HepG2 (cell line): ENCODE data around the gene EPM2AIP1. TPM values are rescaled to one million over a fixed set of nuclear protein-coding genes. Genes with fewer than 3 reads are reported as not detected.

Experiments used
- ATAC-seq: fragments of 200-7000 bp; cut with Tn5 transposase; 3 replicates; pipeline ENCODE4 v1.9.1; 2020; ENCODE audit warnings: mild to moderate bottlenecking, moderate library complexity
- BruUV-seq: library from RNA; stranded (reverse); fragments of 400-500 nt; replicated peaks from 2 replicates; lab custom pipeline; 2021; lab: Mats Ljungman, UMichigan
- CTCF ChIA-PET: fragments of 300-600 bp; formaldehyde crosslinking; extraction: SDS; loops from one replicate; lab custom pipeline; 2021; ENCODE audit warnings: low total read pairs, inconsistent platforms, low intra/inter-chr PET ratio; lab: Yijun Ruan, JAX
- POLR2A ChIA-PET: fragments of 350-600 bp; sonication (Branson Sonifier 250); formaldehyde crosslinking; loops from one replicate; lab custom pipeline; 2020; ENCODE audit warnings: antibody characterized with exemption, inconsistent platforms; lab: Yijun Ruan, JAX
- DNase-seq: peaks from one replicate; pipeline ENCODE4 v3.0.0-alpha.2; 2015; ENCODE audit warnings: low spot score
- FAIRE-seq: peaks from 3 replicates; lab custom pipeline; 2011; peaks lifted over from hg19 to GRCh38; lab: Jason Lieb, UNC
- H2AFZ ChIP-seq: one replicate; pipeline ENCODE4 v1.6.1; 2011; ENCODE audit warnings: low read length, inconsistent platforms
- H3K27ac ChIP-seq: fragments of 300-600 bp; 3 replicates; pipeline ENCODE4 v1.8.0; 2011; ENCODE audit warnings: mixed run types, mild to moderate bottlenecking, mixed read lengths, low read length, inconsistent platforms; ENCODE audit not compliant: insufficient read depth; ENCODE audit errors: extremely low read length
- H3K27me3 ChIP-seq, 2 experiments: fragments of 200-600 bp in 1 of 2; 2 replicates in 1 of 2; 3 replicates in 1 of 2; pipeline versions ENCODE4 v1.6.0 to v1.8.0; 2011; ENCODE audit warnings: low read length in 2 of 2, mild to moderate bottlenecking in 2 of 2, moderate library complexity in 2 of 2, inconsistent platforms in 1 of 2; ENCODE audit not compliant: insufficient read depth in 2 of 2, control insufficient read depth in 1 of 2
- H3K36me3 ChIP-seq, 2 experiments: fragments of 200-600 bp in 1 of 2; replicated peaks in 1 of 2; 2 replicates in 1 of 2; 3 replicates in 1 of 2; pipeline versions ENCODE4 v1.5.1 to v1.8.0; 2011; ENCODE audit warnings: low read length in 2 of 2, inconsistent platforms in 1 of 2; ENCODE audit not compliant: insufficient read depth in 2 of 2, control insufficient read depth in 1 of 2
- H3K4me1 ChIP-seq: 2 replicates; pipeline ENCODE4 v1.5.1; 2012; ENCODE audit warnings: low read length, inconsistent platforms; ENCODE audit not compliant: insufficient read depth
- H3K4me2 ChIP-seq: 2 replicates; pipeline ENCODE4 v1.6.0; 2011; ENCODE audit warnings: low read depth, low read length, inconsistent platforms
- H3K4me3 ChIP-seq, 3 experiments: fragments of 200-600 bp in 1 of 3; sonication (generic), shearing (Covaris generic) in 1 of 3; replicated peaks in 1 of 3; 2 replicates each; pipeline ENCODE4 v1.5.1; 2011 to 2016; ENCODE audit warnings: low read length in 3 of 3, inconsistent platforms in 2 of 3, low read depth in 2 of 3, mild to moderate bottlenecking in 2 of 3, control low read depth in 1 of 3, mixed read lengths in 1 of 3; ENCODE audit not compliant: insufficient read depth in 1 of 3
- H3K79me2 ChIP-seq: one replicate; pipeline ENCODE4 v1.6.1; 2011; ENCODE audit warnings: low read length, inconsistent platforms; ENCODE audit not compliant: insufficient read depth
- H3K9ac ChIP-seq: 2 replicates; pipeline ENCODE4 v1.6.0; 2011; ENCODE audit warnings: mild to moderate bottlenecking, low read depth, low read length, inconsistent platforms; ENCODE audit not compliant: insufficient read depth
- H3K9me3 ChIP-seq: 2 replicates; pipeline ENCODE4 v1.5.1; 2012; ENCODE audit warnings: mild to moderate bottlenecking, low read length
- H4K20me1 ChIP-seq: 2 replicates; pipeline ENCODE4 v1.6.0; 2011; ENCODE audit warnings: inconsistent platforms, mild to moderate bottlenecking, low read length, moderate library complexity; ENCODE audit not compliant: insufficient read depth
- CEBPB ChIP-seq: IDR thresholded peaks from 2 replicates; pipeline ENCODE4 v1.6.1; 2011; ENCODE audit warnings: low read depth, low read length, improper control_type of control experiment, borderline replicate concordance
- FOXA1 ChIP-seq, 2 experiments: fragments of 450-650 bp in 1 of 2; sonication (generic) in 1 of 2; formaldehyde crosslinking in 1 of 2; IDR thresholded peaks; 2 replicates each; pipeline versions ENCODE4 v1.4.0 to v1.6.1; 2016 to 2020; ENCODE audit warnings: missing genetic modification reagents in 1 of 2
- GABPB1 ChIP-seq: IDR thresholded peaks from 2 replicates; pipeline ENCODE4 v1.6.1; 2016; ENCODE audit warnings: mild to moderate bottlenecking, missing genetic modification reagents, moderate library complexity, missing compliant biosample characterization
- HES4 ChIP-seq: sonication (generic); formaldehyde crosslinking; IDR thresholded peaks from 2 replicates; pipeline ENCODE4 v1.9.0; 2021; ENCODE audit warnings: mild to moderate bottlenecking, missing genetic modification reagents, borderline replicate concordance
- HOXA5 ChIP-seq: sonication (generic); formaldehyde crosslinking; IDR thresholded peaks from 2 replicates; pipeline ENCODE4 v1.4.0; 2020; ENCODE audit warnings: missing genetic modification reagents
- PCBP2 ChIP-seq: fragments of 200-400 bp; formaldehyde crosslinking; optimal IDR thresholded peaks from 2 replicates; pipeline ENCODE3; 2018; ENCODE audit warnings: low read length, low read depth; ENCODE audit not compliant: poor library complexity, severe bottlenecking
- RFXANK ChIP-seq: IDR thresholded peaks from 2 replicates; pipeline ENCODE4 v1.6.1; 2016
- RFXAP ChIP-seq: sonication (generic); formaldehyde crosslinking; IDR thresholded peaks from 2 replicates; pipeline ENCODE4 v1.4.0; 2020; ENCODE audit warnings: missing genetic modification reagents, borderline replicate concordance
- SNRNP70 ChIP-seq: fragments of 200-400 bp; formaldehyde crosslinking; IDR thresholded peaks from 2 replicates; pipeline ENCODE4 v1.6.1; 2017; ENCODE audit warnings: mild to moderate bottlenecking, low read depth, low read length, moderate library complexity
- TEAD3 ChIP-seq: optimal IDR thresholded peaks from 2 replicates; pipeline ENCODE3; 2016; ENCODE audit warnings: borderline replicate concordance
- ZNF205 ChIP-seq: IDR thresholded peaks from 2 replicates; pipeline ENCODE4 v1.6.1; 2018; ENCODE audit warnings: missing biosample characterization, missing genetic modification reagents
- ZNF264 ChIP-seq: sonication (generic); formaldehyde crosslinking; IDR thresholded peaks from 2 replicates; pipeline ENCODE4 v1.4.0; 2020; ENCODE audit warnings: missing genetic modification reagents
- ZNF331 ChIP-seq: sonication (generic); formaldehyde crosslinking; IDR thresholded peaks from 2 replicates; pipeline ENCODE4 v1.4.0; 2020; ENCODE audit warnings: missing genetic modification reagents
- ZNF343 ChIP-seq: sonication (generic); formaldehyde crosslinking; IDR thresholded peaks from 2 replicates; pipeline ENCODE4 v1.4.0; 2020; ENCODE audit warnings: mild to moderate bottlenecking, missing genetic modification reagents
- ZNF367 ChIP-seq: sonication (generic); formaldehyde crosslinking; IDR thresholded peaks from 2 replicates; pipeline ENCODE4 v1.4.0; 2020; ENCODE audit warnings: missing genetic modification reagents, borderline replicate concordance
- ZNF546 ChIP-seq: sonication (generic); formaldehyde crosslinking; conservative IDR thresholded peaks from 2 replicates; pipeline ENCODE4 v1.8.1; 2023; ENCODE audit warnings: mild to moderate bottlenecking, missing genetic modification reagents
- ZNF558 ChIP-seq: sonication (generic); formaldehyde crosslinking; IDR thresholded peaks from 2 replicates; pipeline ENCODE4 v1.9.0; 2022; ENCODE audit warnings: mild to moderate bottlenecking, missing genetic modification reagents, borderline replicate concordance
- ZNF761 ChIP-seq: sonication (generic); formaldehyde crosslinking; conservative IDR thresholded peaks from 2 replicates; pipeline ENCODE4 v1.4.0; 2020; ENCODE audit warnings: mild to moderate bottlenecking, missing genetic modification reagents
- ZNF839 ChIP-seq: sonication (generic); formaldehyde crosslinking; IDR thresholded peaks from 2 replicates; pipeline ENCODE4 v1.4.0; 2020; ENCODE audit warnings: missing genetic modification reagents, mild to moderate bottlenecking, borderline replicate concordance
- WGBS: methylation state at CpG from one replicate; pipeline ENCODE4 v1.1.6; 2017; ENCODE audit warnings: low lambda C conversion rate; 5-methylcytosine and 5-hydroxymethylcytosine counted together
- in situ Hi-C: cut with HindIII; loops from 2 replicates; pipeline ENCODE4 v1.10.0; 2017; ENCODE audit warnings: low pct_unique_long_range_greater_than_20kb; ENCODE audit not compliant: extremely low pct_ligation_motif_present
- intact Hi-C: fragments of 100-400 bp; cut with micrococcal nuclease; formaldehyde crosslinking; loops from one replicate; pipeline ENCODE4 v1.10.0; 2022; ENCODE audit not compliant: unreplicated experiment
- polyA plus RNA-seq, 8 experiments: library from polyadenylated mRNA; depleted of rRNA in 3 of 8; stranded (reverse) in 7 of 8; unstranded in 1 of 8; fragments of >200 nt; fragmentation: Illumina TruSeq in 4 of 8; extraction: Trizol in 4 of 8; gene quantifications; 2 replicates each; pipeline versions ENCODE4 v1.2.1 to v1.2.3, GENCODE V29; 2011 to 2016; ENCODE audit warnings: low read depth in 4 of 8, missing spikeins in 1 of 8, mixed read lengths in 1 of 8; ENCODE audit not compliant: insufficient read depth in 1 of 8
- total RNA-seq, 5 experiments: library from RNA; depleted of rRNA; stranded (reverse); fragments of >200 nt; fragmentation: Illumina TruSeq; extraction: Trizol; gene quantifications; 2 replicates each; pipeline ENCODE4 v1.2.3, GENCODE V29; 2016; ENCODE audit warnings: low read depth in 1 of 5
- TF ChIP-seq, protein P1 (sequence below): IDR thresholded peaks from 2 replicates; pipeline ENCODE4 v1.6.1; 2016; ENCODE audit warnings: missing compliant biosample characterization, missing genetic modification reagents, borderline replicate concordance

The EPM2AIP1 gene
- total and polyA plus RNA-seq, 2 of the 13 experiments (the other 11 are each of a cell fraction or from before 2014, with no cell fraction given), result 10.7 to 23.0 TPM

DNA sequence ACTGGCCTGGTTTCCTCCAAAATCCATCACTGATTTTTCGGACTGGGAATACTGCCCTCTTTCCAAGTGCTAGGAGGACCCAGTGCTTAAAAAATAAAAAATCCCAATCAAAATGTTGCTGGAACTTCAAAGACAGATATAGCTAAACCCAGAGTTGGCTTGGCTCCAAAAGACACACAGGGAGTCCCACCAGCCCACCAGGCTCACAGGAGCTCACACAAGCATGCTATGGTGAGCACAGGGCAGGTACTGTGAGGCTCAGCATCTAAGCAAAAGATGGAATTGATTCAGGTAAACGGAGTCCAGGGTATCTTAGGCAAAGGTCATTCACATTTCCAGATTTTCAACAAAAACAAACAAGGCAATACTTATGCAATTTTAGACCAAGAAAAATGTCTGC lies 51.8 kb downstream of the EPM2AIP1 start:
- in situ Hi-C loops, result no loop called here
- no TSS peak for BruUV-seq
- ATAC-seq, result no peak
- Histone ChIP-seq H3K79me2 (no peaks in the 10 kb centered on the region), H3K4me1 (peaks cover 12% of the 10 kb centered on the region)
- WGBS, result 17% methylated on average over 2 of the region's 2 CpGs
- DNase-seq, result no peak
- TF ChIP-seq PCBP2, result no peak
- no peak for TF ChIP-seq CEBPB
- TF ChIP-seq ZNF205 (CRISPR knock-in tag), result no peak
- TF ChIP-seq ZNF343 (CRISPR knock-in tag), result no peak
- no peak for TF ChIP-seq ZNF546
- TF ChIP-seq HES4 (CRISPR knock-in tag), result no peak
- no peak for TF ChIP-seq GABPB1 (CRISPR knock-in tag)
- TF ChIP-seq HOXA5, result no peak
- TF ChIP-seq ZNF761 (CRISPR knock-in tag), result no peak
- no peak for TF ChIP-seq RFXAP
- TF ChIP-seq ZNF367 (CRISPR knock-in tag), result no peak
- TF ChIP-seq ZNF331 (CRISPR knock-in tag), result no peak
- no peak for TF ChIP-seq ZNF558 (CRISPR knock-in tag)
- no peak for TF ChIP-seq TEAD3 (CRISPR knock-in tag)
- TF ChIP-seq FOXA1 (IDR thresholded peaks at IDR 0.05), result no peak
- no peak for TF ChIP-seq FOXA1 (CRISPR knock-in tag; IDR thresholded peaks at IDR 0.05)
- no peak for TF ChIP-seq SNRNP70
- no peak for TF ChIP-seq ZNF839
- no peak for TF ChIP-seq RFXANK (CRISPR knock-in tag)
- TF ChIP-seq, protein P1, sequence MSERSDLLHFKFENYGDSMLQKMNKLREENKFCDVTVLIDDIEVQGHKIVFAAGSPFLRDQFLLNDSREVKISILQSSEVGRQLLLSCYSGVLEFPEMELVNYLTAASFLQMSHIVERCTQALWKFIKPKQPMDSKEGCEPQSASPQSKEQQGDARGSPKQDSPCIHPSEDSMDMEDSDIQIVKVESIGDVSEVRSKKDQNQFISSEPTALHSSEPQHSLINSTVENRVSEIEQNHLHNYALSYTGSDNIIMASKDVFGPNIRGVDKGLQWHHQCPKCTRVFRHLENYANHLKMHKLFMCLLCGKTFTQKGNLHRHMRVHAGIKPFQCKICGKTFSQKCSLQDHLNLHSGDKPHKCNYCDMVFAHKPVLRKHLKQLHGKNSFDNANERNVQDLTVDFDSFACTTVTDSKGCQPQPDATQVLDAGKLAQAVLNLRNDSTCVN (CRISPR knock-in tag), result no peak
- no peak for TF ChIP-seq ZNF264 (CRISPR knock-in tag)
- TF ChIP-seq, all 625 proteins: peak for 0
- ChIA-PET CTCF (no interaction called here), POLR2A (no interaction called here)
- intact Hi-C loops, result no loop called here
- Histone ChIP-seq H3K9me3 (no peaks in the 10 kb centered on the region), H3K4me3 (no peak overlapping the region), H3K4me2 (no peak overlapping the region), H3K27me3 (no peaks in the 10 kb centered on the region; a peak in 1 of 5 replicates), H2AFZ (no peak overlapping the region), H4K20me1 (no peaks in the 10 kb centered on the region), H3K27ac (no peak overlapping the region), H3K9ac (no peak overlapping the region), H3K36me3 (no peaks in the 10 kb centered on the region)
- FAIRE-seq, result no peak
